Activated naive CD4-positive, alpha-beta T cell (primary cell): ENCODE data around the gene COL6A5.

ENCODE experiments used
- DNase-seq, 4 experiments: peaks; one replicate each; lab custom pipeline; 2025; lab: John Stamatoyannopoulos, UW

The COL6A5 gene

DNA sequence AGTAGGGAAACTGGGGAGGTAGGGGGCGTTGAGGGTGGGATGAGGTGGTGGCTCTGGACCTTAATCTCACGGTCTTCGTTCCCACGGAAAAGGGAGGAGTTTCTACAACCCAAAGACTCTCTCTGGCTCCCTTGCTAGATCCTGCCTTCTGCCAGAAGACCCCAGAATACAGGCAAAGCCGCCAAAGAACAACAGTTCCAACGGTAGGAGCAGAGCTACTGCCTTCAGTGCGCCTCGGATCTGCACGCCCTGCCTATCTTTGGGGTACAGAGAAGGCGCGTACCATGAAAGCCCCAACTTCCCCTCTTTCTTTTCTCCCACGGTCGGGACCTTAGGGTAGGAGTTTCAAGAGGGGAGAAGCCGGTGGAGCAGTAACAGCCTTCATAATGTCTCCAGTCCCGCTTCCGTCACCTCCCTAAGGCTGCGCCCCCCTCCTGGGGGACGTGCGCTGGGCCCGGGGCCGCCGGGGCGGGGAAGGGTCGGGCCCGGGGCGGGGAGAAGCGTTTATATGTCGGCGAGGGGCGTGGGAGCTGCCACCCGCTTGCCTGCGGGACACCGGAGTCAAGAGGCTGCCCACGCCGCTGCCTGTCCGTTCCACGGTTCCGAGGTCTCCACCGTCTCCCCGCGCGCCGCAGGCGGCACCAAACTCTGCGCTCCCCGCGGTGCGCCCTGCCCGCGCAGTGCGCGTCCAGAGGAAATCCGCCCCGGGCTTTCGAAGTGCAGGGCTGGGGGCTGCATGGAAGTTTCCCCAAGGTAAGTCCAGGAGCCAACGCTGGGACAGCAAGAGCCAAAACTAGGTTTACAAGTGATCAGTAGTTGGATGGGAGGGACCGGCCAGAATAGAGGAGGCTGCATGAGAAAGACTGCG lies 171.4 kb downstream of the COL6A5 start, which contains the start of gene COL6A6:
COL6A6 (plus strand) TSS at position 533 of the 868 bp plus-strand sequence. CDS start 43,188 bp downstream, outside the sequence.
- DNase-seq, result no peak

DNA sequence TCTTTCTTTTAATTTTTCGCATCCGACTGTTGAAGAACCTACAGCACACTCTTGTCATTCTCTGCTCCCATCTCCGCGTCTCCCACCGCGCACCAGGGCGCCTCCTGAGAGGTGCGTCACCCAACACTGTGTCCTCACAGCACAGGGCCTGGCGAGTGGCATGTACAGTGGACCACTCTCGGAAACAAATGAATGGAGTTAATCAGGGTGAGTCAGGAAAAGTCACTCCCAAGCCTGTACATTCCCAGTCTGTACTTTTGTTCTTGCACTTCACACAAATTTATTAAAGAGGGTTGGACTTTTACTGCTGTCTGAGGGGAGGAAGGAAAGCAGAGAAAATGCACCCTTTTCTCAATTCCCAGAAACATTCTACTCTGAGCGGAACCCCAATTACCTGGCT lies 172.1 kb downstream of the COL6A5 start:
- DNase-seq, result no peak

DNA sequence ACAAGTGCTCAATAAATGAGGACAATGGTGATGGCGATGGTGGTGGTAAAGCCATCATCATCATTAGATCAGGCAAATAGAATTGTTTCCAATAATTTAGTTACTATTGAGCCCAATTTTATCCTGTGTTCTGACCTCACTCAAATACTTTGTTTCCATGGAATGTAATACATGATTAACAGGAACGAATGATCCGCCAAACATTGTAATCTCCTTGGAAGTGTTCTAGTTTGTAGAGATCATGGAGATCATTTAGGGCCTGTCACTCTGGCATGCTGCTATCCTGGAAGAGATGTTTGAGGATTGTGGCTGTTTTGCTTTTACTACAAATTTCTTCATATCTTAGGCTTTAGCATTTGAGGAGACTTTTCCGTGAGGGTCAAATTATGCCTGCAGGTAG lies 174.3 kb downstream of the COL6A5 start:
- DNase-seq, result no peak

DNA sequence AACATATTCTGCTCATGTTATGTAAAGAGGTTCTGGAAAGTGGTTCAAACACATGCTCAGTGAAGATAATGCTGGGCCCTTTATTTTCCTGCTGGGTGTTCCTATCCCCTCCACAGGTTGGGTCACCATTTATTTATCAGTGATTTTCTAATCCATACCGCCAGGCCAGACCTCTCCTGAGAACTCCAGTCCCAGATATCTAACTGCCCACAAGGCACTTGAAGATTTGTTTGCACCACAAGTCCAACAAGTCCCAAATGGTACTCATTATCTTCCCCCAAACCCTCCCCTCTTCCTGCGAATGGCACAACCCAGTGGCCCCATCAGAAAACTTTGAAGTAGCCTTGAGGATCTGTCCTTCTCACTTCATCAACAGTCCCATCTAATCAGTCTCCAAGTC lies 176.9 kb downstream of the COL6A5 start:
- no peak for DNase-seq

DNA sequence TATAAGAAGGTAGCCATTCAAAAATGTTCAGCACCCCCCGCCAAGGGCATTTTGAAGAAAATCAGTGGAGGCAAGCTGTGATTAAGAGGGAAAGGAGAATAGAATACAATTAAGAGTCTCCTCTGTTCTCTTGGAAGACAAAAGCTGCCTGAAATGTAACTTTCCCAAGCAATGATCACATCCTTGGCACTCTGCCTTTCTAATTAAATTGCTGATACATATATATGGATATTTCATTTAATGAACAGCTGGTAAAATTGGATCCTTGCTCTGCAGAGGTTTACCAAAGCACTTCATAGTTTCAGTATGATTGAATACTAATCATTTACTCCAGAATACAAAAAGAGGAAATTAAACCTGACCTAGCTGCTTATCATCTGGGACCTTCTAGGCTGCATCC lies 182.0 kb downstream of the COL6A5 start:
- DNase-seq, result no peak

DNA sequence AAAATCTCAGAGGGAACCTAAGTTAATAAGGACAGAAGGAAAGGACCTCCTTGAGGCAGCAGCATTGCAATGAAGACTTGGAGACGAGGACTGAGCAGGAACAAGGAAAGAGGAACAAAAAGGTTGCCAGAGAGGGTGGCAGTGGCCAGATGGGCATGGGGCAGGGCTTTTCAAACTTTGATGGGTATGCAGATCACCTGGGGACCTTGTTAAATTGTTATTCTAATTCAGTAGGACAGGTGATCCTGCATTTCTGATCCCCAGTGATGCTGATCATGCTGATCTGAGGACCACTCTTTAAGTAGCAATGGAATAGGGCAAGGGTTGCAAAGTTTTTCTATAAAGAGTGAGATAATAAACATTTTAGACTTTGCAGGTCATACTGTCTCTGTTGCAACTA lies 182.6 kb downstream of the COL6A5 start:
- no peak for DNase-seq

DNA sequence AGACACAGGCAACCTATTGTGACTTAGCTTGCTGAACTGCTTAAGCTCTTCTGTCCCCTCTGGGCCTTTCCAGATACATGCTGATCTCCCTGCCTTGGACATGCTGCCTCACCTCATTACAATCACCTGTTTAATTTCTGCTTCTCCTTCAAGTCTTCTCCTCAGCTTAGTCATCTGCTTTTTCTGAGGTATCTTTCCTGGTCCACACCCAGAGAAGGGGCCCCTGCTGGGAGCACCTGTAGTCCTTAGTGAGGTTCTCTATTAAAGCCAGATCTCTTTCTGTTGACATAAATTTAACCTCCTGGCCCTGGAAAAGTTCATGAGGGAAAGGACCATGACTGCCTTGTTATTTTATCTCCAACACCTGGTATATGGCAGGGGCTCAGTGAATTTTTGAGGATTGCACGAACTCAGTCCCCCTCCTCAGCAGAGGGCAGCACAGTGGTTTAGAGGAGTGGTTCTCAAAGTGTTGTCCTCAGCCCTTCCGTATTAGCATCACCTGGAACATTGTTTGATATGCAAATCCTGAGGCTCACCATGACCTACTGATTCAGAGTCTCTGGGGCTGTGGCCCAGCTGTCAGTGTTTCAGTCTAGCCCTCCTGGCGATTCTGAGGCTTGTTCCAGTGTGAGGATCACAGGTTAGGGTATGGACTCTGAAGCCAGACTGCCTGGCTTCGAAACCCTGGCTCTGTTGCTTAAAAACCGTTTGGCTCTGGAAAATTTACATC lies 184.2 kb downstream of the COL6A5 start:
- DNase-seq, result no peak

DNA sequence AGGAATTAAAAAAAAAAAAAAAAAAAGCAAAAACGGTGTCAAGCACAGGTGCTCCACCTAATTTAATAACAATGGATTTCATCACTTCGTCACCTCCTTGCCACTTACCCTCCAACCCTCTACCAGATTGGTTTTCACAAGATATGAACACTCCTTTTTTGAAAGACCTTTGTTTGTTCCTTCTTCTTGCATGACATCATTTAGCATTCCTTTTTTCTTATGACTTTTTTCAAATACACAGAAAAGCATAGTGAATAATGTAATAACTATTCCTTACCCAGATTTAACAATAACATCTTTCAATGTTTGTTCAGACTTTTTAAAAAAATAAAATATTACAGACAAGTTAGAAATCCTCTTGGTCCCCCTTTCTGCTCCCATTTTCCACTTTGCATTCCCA lies 187.8 kb downstream of the COL6A5 start:
- DNase-seq, result no peak
